HT1080 (cell line): Measurements from ENCODE around the gene CHCHD3. TPM values are rescaled to one million over a fixed set of nuclear protein-coding genes. Genes with fewer than 3 reads are reported as not detected.
"Not testable (repeated sequence)": the region's sequence is repeated elsewhere in the genome, so short reads cannot be mapped to it uniquely, and the experiment has no call there.

Experiments
- DNase-seq: peaks from one replicate; pipeline ENCODE4 v3.0.0-alpha.2; 2015; ENCODE audit warnings: low read depth
- total RNA-seq: library from RNA; depleted of rRNA; stranded (reverse); fragments of >200 nt; shearing (Covaris generic); gene quantifications from 2 replicates; pipeline ENCODE4 v1.2.3, GENCODE V29; 2014

The CHCHD3 gene
- total RNA-seq, 1 experiment from 2014 or later, result 148 TPM

DNA sequence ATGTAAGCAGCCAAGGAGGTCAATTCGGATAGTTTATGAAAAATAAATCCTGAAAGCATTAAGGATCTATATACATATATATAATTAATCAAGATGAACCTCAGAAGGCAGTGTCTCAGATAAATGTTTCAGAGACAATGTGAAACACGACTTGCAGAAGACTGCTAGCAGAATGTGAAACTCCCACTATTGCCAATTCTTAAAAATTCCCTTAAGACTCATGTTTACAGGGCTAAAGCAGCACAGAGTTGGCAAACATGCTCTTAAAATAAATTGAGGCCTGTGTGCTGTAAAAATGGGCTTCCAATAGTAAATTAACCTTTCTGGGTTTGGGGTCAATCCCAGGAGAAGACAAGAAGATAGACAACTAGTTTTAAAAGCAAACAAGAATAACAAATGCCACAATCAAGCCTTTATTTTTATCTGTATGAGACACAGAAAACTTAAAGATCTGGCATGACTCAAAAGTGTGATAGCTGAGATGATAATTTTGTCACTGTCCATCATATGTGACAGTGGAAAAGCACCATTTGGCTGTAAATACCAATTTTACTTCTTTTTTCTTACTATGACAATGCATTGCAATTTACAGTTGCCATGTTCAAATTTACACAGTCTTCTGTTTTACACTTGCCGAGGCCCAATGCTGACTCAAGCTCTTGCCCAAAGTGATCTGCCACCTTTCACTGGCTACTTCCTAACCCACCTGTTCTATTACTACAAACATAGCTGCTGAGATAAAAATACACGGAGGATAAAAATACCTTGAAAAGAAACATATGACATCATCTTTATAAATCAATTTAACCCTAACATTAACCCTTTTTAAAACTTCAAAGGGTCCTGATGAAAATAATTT is 78.6 kb downstream of the CHCHD3 start:
- no peak for DNase-seq

GRCh38 chr7:133001727-133002126 is 80.2 kb downstream of the CHCHD3 start:
- DNase-seq, result no peak

DNA sequence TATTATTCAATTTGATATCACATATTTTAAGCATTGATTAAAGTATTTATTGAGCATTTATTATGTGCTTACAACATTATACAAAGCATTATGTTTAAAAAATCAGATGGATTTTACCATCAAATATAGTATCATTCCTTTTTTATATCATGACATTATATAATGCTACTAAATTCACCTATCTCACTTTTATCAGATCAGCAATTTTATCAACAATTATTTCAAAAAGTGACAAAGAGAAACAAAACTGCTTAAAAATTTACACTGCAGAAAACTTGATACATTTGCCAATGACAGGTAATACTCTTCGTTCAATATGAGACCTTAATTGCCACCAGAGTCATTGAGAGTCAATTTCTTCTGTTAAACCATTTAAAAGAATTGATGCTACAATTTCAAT is 82.0 kb downstream of the CHCHD3 start:
- no peak for DNase-seq

DNA sequence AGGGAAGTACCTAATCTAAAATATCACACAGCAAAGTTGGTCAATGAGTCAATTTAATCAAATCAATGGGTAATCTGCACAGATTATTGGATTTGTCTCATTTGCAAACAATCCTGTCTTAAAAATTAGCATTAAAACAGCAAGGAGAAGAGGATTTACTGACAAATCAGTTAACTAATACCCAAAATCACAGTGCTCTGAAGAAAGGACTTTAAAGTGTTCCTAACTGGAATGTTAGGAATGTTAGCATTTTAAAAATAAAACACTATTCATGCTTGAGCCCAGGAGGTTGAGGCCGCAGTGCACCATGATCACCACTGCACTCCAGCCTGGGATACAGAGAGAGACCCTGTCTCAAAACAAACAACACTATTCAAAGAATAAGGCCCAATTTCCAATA is 83.1 kb downstream of the CHCHD3 start:
- no peak for DNase-seq

DNA sequence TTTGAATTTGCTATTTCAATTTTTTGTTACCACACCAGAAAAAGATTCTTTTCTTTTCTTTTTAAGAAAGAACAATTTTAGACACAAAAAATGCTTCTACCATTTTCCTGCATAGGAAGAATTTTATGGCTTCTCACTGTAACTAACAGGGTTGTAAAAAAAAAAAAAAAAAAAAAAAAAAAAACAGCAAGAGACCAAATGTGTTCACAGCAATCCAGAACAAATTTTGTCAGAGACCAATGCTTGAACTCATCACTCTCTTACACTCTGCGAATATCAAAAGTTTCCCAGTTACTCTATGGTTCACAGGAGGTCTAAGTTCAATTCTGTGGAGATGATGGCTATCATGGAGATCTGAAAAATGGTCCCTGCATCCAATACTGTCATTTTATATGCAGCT is 84.4 kb downstream of the CHCHD3 start:
- no peak for DNase-seq

- no peak for DNase-seq
Observed at GRCh38 chr7:132996581-132997242, 85.2 kb downstream of the CHCHD3 start.

DNA sequence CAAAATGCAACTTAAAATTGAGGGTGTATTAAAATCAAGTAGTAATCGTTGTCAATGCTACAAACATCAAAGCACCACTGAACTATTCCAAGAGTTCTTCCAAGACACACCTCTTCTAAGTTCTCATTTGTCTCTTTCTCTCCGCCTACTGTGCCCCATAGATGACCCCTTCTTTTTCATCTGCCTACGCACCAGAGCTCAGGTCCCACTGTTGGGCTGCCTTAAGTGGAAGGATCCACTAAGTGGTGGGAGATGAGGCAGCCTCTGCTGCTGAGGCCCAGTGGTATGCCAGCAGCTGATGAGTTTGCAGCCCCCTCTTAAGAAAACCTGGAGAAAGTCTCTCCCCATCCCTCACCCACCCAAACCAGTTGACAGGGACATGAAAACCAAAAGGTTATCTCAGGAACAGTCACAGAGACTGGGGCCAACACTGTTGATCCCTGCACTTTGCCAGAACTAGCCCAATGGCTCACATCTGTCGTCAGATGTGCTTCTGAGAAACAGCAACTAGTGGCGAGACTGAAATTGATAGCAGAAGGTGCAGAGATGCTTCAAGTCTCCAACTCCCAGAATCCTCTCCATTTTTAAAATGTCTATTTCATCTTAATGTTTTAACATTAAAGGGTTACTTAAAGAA is 88.4 kb downstream of the CHCHD3 start:
- DNase-seq, result no peak

GRCh38 chr7:132991615-132992587 is 90.0 kb downstream of the CHCHD3 start:
- no peak for DNase-seq

DNA sequence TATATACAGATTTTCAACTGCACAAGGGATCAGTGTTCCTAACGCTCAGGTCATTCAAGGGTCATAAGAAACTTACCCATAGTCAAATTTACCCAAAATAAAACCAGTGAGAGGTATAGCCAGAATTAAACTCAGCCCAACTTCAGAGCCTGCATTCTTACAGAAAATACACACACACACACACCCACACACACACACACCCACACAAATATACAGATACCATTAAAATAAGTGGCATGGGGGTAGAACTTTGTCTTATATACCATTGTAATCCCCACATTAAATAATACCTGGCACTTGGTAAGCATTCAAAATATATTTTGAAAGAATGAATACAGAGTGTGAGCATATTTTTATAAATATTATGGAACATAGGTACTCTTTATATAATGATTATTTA is 93.8 kb downstream of the CHCHD3 start:
- DNase-seq, result no peak

GRCh38 chr7:132980402-132980801 is 101.5 kb downstream of the CHCHD3 start:
- DNase-seq, result no peak

- no peak for DNase-seq
Observed at GRCh38 chr7:132979524-132979923, 102.4 kb downstream of the CHCHD3 start.

- DNase-seq, result no peak
Observed at GRCh38 chr7:132977234-132977633, 104.7 kb downstream of the CHCHD3 start.

DNA sequence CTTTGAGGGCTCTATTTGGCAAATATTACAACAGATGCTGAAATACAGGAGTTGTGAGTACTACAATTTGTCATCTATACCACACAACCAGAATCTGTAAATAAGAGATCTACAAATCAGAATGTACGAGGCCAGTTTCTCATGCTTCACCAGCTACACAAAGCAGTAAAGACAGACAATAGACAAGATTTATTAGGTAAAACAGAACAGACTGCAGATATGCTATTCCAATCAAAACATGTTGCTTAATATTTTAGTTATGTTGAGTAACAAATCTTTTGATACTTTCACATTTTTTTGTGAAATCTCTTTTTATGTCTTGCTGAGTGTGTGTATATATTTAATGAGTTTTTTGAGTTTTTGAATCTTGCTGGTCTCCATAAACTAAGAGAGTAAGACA is 109.1 kb downstream of the CHCHD3 start:
- no peak for DNase-seq

DNA sequence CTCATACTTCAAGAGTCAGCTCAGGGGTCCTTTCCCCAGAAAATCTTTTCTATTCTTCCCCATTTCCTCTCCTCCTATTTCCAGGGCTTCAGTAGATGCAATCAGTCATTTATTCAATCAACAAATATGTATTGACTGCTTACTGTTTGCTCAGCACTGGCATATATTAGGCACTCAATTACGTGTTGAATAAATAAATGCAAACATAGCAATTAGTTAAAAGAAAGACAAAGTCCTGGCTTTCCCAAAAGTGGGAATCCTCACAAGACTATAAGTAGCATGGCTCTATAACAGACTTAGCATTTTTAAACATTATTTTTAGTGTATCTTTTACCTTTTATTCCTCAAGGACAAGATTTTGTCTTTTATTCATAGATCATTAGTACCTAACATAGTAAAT is 111.6 kb downstream of the CHCHD3 start:
- DNase-seq, result no peak

- no peak for DNase-seq
Observed at GRCh38 chr7:132969520-132969919, 112.4 kb downstream of the CHCHD3 start.

GRCh38 chr7:132967470-132967848 is 114.4 kb downstream of the CHCHD3 start:
- not testable (repeated sequence) for DNase-seq

GRCh38 chr7:132966754-132967469 is 115.0 kb downstream of the CHCHD3 start:
- DNase-seq, result no peak

- DNase-seq, result no peak
Observed at GRCh38 chr7:132965951-132966350, 115.9 kb downstream of the CHCHD3 start.

DNA sequence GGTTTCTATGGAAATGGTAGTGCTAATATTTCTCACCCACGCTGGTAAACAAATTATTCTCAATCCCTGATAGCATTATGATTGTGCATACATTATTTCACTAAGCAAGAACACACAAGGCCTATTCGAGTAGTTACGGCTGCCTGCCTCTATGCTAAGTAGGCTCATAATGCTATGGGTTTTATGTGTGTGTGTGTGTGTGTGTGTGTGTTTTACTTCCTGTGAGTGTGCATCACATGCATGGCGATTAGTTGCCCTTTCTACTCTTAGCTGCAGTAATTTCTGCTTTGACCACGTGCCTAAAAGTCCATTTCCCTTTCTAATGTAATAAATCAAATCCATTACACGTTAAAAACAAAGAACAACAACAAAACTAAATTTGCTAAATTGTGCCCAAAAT is 117.0 kb downstream of the CHCHD3 start:
- DNase-seq, result no peak

- no peak for DNase-seq
Observed at GRCh38 chr7:132959891-132960290, 122.0 kb downstream of the CHCHD3 start.

DNA sequence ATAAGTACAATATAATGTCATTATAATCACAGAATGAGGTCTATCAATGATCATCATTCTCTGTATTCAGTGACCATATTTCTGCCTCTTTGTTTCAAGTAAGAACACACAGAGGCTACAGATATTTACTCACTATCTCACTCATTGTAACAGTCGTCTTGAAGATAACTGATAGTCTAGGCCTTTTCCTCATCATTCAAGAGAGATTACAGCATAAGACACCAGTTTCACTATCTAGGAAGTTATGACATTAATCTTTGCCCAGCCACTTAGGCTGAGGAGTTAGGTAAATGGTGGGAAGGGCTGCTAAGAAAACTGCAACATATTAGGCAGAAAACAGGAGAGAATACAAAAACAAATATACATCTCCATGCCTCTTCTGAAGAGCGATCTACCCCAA is 125.3 kb downstream of the CHCHD3 start:
- DNase-seq, result no peak
